Memory B cell (primary cell): ENCODE data around the gene CACNA2D3.

ENCODE experiments used
- ATAC-seq: fragments of 150-1000 bp; cut with Tn5 transposase; 2 replicates; pipeline ENCODE4 v1.10.0; 2021; ENCODE audit warnings: low read depth, mild to moderate bottlenecking, moderate library complexity
- DNase-seq, 2 donors: peaks; one replicate each; pipeline ENCODE4 v3.0.0; 2022; ENCODE audit warnings: low spot score in 2 of 2
- H3K27ac Mint-ChIP-seq: one replicate; pipeline ENCODE4 v1.8.0; 2022; ENCODE audit warnings: mild to moderate bottlenecking, moderate library complexity, mixed read lengths
- H3K27me3 Mint-ChIP-seq: one replicate; pipeline ENCODE4 v1.8.0; 2022; ENCODE audit warnings: mixed read lengths
- H3K36me3 Mint-ChIP-seq: one replicate; pipeline ENCODE4 v1.8.0; 2022; ENCODE audit warnings: mild to moderate bottlenecking, mixed read lengths
- H3K4me1 Mint-ChIP-seq: one replicate; pipeline ENCODE4 v1.8.0; 2022; ENCODE audit warnings: mixed read lengths
- H3K4me3 Mint-ChIP-seq: one replicate; pipeline ENCODE4 v1.8.0; 2022; ENCODE audit warnings: mild to moderate bottlenecking, moderate library complexity, mixed read lengths
- H3K9me3 Mint-ChIP-seq: one replicate; pipeline ENCODE4 v1.8.0; 2022; ENCODE audit warnings: mixed read lengths

The CACNA2D3 gene

DNA sequence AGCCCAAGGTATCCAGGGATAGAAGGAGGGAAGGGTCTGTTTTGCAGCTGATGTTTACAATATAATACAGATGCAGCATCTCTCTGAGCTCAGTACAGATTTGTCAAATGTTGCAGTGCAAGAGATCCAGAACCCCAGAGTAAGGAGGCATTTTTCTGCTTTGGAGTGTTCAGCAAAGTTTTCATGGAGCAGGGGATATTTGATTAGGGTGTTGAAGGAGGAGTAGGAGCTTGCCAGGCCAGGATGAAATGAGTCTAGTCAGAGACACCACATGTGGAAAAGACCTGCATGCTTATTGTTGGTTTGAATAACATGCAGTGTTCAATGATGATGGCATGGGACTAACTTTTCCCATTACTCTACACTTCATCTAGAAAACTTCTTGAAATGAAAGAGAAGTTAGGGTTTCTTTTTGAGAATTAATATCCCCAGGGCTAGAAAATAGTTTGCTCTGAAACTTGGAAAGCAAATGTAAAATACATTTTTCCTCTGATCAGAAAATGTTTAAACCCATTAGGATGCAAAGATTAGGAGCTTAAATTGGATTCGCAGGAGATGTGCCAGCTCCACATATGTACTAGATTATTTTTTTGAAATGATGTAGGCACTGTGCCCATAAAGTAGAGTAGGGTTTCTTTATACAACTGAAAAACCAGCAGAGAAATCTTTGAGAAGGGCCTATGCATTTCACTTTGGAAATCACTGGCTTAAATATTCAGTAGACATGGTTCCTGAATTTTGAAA is 243.8 kb downstream of the CACNA2D3 start:
- Mint-ChIP-seq H3K9me3 (peaks cover 2% of the 10 kb centered on the region), H3K36me3 (no peaks in the 10 kb centered on the region), H3K4me1 (no peaks in the 10 kb centered on the region), H3K27ac (no peak overlapping the region), H3K4me3 (no peak overlapping the region), H3K27me3 (no peaks in the 10 kb centered on the region)
- no peak for DNase-seq
- no peak for ATAC-seq

GRCh38 chr3:54366839-54367238 is 244.5 kb downstream of the CACNA2D3 start:
- Mint-ChIP-seq H3K27ac (no peak overlapping the region), H3K9me3 (peaks cover 2% of the 10 kb centered on the region), H3K4me3 (no peak overlapping the region), H3K27me3 (no peaks in the 10 kb centered on the region), H3K36me3 (no peaks in the 10 kb centered on the region), H3K4me1 (no peaks in the 10 kb centered on the region)
- ATAC-seq (no peak), DNase-seq (no peak)

GRCh38 chr3:54372232-54372631 is 249.9 kb downstream of the CACNA2D3 start:
- Mint-ChIP-seq H3K4me1 (no peaks in the 10 kb centered on the region), H3K27ac (no peak overlapping the region), H3K4me3 (no peak overlapping the region), H3K36me3 (no peaks in the 10 kb centered on the region), H3K9me3 (peaks cover 2% of the 10 kb centered on the region), H3K27me3 (peaks cover 10% of the 10 kb centered on the region)
- no peak for ATAC-seq
- no peak for DNase-seq

DNA sequence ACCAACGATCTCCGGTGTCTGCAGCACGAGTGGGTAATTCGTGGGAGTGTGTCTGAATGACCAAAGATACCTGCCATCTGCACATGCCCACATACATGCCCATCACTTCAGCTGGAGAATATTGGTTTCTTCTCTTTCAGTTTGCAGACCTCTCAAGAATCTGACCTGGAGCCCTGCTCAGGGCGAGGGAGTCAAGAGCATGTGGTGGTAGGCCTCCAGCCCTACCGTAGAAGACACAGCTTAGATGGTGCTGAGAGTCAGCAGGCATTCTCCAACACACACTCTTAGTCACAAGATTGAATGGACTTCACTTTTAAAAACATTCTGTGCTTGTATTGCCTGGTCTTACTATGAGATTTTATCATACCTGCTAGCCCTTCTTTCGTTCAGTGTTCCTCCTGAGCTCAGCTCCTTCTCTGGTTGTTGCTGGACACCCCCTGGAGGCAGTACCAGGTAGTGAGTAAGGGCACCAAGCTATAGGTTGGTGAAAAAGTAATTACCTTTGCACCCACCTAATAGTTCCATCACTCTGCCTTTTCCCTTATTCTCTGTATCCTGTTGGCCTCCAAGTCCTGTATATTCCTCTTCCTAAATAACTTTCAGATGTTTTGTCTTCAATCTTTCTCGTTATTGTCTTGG is 252.0 kb downstream of the CACNA2D3 start:
- H3K9me3 Mint-ChIP-seq: no peaks in the 10 kb centered on the region
- no peaks in the 10 kb centered on the region for H3K4me1 Mint-ChIP-seq
- no peaks in the 10 kb centered on the region for H3K36me3 Mint-ChIP-seq
- peaks cover 10% of the 10 kb centered on the region for H3K27me3 Mint-ChIP-seq
- H3K4me3 Mint-ChIP-seq: no peak overlapping the region
- ATAC-seq (no peak), DNase-seq (no peak)
- H3K27ac Mint-ChIP-seq: no peak overlapping the region

DNA sequence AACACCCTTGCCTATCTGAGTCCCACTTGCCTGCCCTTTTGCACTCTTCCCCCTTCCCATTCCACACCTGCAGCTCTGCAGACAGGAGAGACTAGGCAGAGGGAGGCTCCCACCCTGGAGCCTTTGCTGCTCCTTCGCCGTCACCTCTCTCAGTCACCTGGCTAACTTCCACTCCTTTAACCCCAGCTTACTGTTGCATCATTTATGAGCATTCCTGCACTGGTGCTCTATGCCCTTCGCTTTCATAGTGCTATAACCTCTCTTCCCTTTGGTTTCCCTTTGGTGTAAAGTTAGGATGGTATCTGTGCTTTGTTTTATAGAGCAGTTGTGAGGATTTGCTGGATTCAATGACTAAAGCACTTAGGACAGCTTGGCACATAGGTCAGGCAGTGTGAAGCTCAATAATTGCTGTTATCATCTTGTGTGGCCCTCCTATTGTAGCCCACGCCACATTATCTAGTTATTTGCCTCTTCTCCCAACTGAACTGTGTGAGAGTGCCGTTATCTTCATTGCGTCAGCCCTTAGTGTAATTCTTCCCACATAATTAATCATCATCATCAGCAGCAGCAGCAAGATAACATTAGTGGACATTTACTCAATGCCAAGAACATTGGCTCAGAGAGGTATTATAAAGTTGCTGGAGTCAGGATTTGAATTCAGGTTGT is 253.9 kb downstream of the CACNA2D3 start:
- ATAC-seq (no peak), DNase-seq (no peak)
- H3K4me3 Mint-ChIP-seq: no peak overlapping the region
- no peak overlapping the region for H3K27ac Mint-ChIP-seq
- H3K4me1 Mint-ChIP-seq: no peaks in the 10 kb centered on the region
- H3K27me3 Mint-ChIP-seq: peaks cover 10% of the 10 kb centered on the region
- H3K36me3 Mint-ChIP-seq: no peaks in the 10 kb centered on the region
- no peaks in the 10 kb centered on the region for H3K9me3 Mint-ChIP-seq

DNA sequence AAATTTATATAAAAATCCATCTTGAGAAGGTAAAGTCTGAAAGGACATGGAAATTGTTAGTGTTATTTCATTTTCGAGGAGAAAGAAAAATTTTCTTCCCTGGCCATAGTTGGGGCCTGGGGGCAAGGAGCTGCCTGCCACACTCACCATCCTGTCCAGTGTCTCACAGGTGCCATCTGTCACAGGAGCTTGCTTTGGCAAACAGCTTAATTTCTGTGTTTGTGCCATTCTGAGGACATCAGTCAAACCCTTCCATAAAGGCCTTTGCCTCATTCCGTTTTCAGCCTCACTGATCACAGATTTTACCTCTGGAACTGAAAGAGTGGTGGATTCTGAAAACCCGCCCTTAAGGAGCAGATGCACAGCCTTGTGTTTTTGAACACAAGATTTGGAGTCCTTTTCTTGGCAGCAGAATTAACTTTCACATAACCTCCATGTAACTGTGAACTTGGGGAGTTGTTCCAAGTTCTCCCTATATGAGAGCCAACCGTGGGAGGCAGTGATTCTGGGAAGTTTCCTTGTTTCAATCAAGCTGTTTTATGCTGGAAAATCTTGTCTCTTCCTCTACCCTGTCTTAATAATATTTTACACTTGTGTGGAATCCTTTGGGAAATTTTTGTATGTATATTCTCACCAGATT is 254.7 kb downstream of the CACNA2D3 start:
- no peaks in the 10 kb centered on the region for H3K36me3 Mint-ChIP-seq
- no peak overlapping the region for H3K4me3 Mint-ChIP-seq
- no peak overlapping the region for H3K27ac Mint-ChIP-seq
- no peaks in the 10 kb centered on the region for H3K9me3 Mint-ChIP-seq
- H3K4me1 Mint-ChIP-seq: no peaks in the 10 kb centered on the region
- no peak for ATAC-seq
- H3K27me3 Mint-ChIP-seq: peaks cover 10% of the 10 kb centered on the region
- no peak for DNase-seq

- H3K36me3 Mint-ChIP-seq: no peaks in the 10 kb centered on the region
- DNase-seq (no peak), ATAC-seq (no peak)
- H3K4me1 Mint-ChIP-seq: no peaks in the 10 kb centered on the region
- peaks cover 8% of the 10 kb centered on the region for H3K27me3 Mint-ChIP-seq
- H3K27ac Mint-ChIP-seq: no peak overlapping the region
- H3K4me3 Mint-ChIP-seq: no peak overlapping the region
- H3K9me3 Mint-ChIP-seq: no peaks in the 10 kb centered on the region
Measured at GRCh38 chr3:54378184-54378583, 255.8 kb downstream of the CACNA2D3 start.

DNA sequence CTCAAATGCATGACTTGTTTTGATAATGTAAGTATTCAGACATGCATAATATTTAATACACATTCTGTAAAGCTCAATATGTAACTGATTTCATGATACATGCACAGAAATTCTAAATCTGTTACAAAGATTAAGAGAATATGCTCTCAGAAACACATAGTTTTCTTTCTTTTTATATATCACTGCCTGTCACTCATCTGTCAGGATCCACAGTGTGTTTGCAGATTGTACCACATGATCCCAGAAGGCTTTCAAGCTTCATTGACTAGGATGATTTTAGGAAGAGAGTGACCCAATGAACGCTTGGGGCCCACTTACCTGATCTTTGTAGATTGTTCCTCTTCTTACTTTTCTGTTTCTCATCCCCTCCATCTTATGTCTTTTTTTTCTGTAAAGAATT is 261.9 kb downstream of the CACNA2D3 start:
- no peaks in the 10 kb centered on the region for H3K36me3 Mint-ChIP-seq
- no peak overlapping the region for H3K27ac Mint-ChIP-seq
- DNase-seq: no peak
- no peaks in the 10 kb centered on the region for H3K27me3 Mint-ChIP-seq
- peaks cover 2% of the 10 kb centered on the region for H3K9me3 Mint-ChIP-seq
- ATAC-seq: no peak
- no peak overlapping the region for H3K4me3 Mint-ChIP-seq
- no peaks in the 10 kb centered on the region for H3K4me1 Mint-ChIP-seq

- DNase-seq: no peak
- no peak overlapping the region for H3K27ac Mint-ChIP-seq
- peaks cover 2% of the 10 kb centered on the region for H3K27me3 Mint-ChIP-seq
- H3K36me3 Mint-ChIP-seq: no peaks in the 10 kb centered on the region
- H3K4me3 Mint-ChIP-seq: no peak overlapping the region
- H3K9me3 Mint-ChIP-seq: peaks cover 3% of the 10 kb centered on the region
- ATAC-seq: no peak
- no peaks in the 10 kb centered on the region for H3K4me1 Mint-ChIP-seq
Measured at GRCh38 chr3:54390582-54390981, 268.2 kb downstream of the CACNA2D3 start.

DNA sequence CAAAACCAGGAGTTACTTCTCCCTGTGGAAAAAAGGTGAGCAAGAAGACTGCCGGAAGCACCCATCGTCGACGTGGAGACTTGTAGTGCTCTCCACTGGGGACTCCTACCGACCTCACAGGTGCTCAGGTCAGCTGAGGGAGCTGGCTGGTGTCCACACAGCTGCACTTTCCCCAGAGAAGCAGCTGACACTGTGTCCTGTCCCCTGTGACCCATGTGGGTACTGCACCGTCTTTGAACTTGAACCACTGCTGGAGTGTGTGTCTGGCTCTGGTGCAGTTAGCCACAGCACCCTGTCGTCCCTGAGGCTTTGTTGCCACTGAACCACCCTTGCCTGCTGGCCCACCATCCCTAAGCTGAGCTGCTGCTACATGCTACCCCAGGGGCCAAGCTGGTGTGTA is 270.8 kb downstream of the CACNA2D3 start:
- ATAC-seq: no peak
- DNase-seq: no peak
- Mint-ChIP-seq H3K9me3 (peaks cover 2% of the 10 kb centered on the region), H3K27me3 (peaks cover 2% of the 10 kb centered on the region), H3K4me1 (no peaks in the 10 kb centered on the region), H3K36me3 (no peaks in the 10 kb centered on the region), H3K27ac (no peak overlapping the region), H3K4me3 (no peak overlapping the region)

DNA sequence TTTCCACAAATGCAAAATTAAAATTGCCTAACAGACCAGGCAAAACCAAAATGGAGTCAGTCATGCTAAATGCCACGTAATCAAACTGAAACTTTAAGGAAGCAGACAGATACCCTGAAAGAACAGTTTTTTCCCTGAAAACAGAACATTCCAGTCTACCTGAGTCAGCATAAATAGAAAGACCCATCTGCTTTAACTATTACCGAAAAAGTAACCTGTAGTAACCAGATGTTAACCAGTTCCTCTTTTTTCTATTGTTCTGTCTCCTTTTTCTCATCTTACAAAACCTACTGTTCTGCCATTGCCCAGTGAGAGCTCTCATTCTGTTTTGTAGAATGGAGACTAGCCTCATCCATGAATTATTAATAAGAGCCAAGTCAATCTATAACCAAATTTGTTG is 286.0 kb downstream of the CACNA2D3 start:
- peaks cover 1% of the 10 kb centered on the region for H3K27me3 Mint-ChIP-seq
- ATAC-seq (no peak), DNase-seq (no peak)
- no peaks in the 10 kb centered on the region for H3K36me3 Mint-ChIP-seq
- H3K9me3 Mint-ChIP-seq: peaks cover 7% of the 10 kb centered on the region
- no peak overlapping the region for H3K27ac Mint-ChIP-seq
- no peaks in the 10 kb centered on the region for H3K4me1 Mint-ChIP-seq
- no peak overlapping the region for H3K4me3 Mint-ChIP-seq

- Mint-ChIP-seq H3K4me3 (no peak overlapping the region), H3K27me3 (peaks cover 6% of the 10 kb centered on the region), H3K9me3 (no peaks in the 10 kb centered on the region), H3K27ac (no peak overlapping the region), H3K36me3 (no peaks in the 10 kb centered on the region), H3K4me1 (no peaks in the 10 kb centered on the region)
- DNase-seq (no peak), ATAC-seq (no peak)
Measured at GRCh38 chr3:54421943-54422342, 299.6 kb downstream of the CACNA2D3 start.

DNA sequence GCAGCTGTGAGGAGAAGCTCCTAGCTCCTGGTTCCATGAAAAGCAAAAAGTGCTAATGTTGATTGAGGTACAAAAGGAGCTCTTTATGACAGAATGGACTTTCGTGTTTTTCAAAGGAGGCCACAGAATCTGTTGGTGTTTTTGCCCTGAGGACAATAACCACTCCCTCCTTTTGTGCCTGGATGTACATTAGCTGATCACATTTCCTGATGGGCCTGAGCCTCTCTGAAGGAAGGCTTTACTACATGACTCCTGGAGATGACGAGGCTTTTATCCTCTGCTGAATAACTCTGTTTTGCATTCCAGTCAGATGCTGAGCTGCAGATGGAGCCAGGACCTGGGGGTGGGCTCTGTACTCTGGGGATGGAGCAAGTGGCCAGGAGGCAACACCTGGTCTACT is 301.9 kb downstream of the CACNA2D3 start:
- Mint-ChIP-seq H3K36me3 (no peaks in the 10 kb centered on the region), H3K27me3 (peaks cover 6% of the 10 kb centered on the region), H3K9me3 (no peaks in the 10 kb centered on the region), H3K4me1 (no peaks in the 10 kb centered on the region), H3K4me3 (no peak overlapping the region), H3K27ac (no peak overlapping the region)
- ATAC-seq (no peak), DNase-seq (no peak)

DNA sequence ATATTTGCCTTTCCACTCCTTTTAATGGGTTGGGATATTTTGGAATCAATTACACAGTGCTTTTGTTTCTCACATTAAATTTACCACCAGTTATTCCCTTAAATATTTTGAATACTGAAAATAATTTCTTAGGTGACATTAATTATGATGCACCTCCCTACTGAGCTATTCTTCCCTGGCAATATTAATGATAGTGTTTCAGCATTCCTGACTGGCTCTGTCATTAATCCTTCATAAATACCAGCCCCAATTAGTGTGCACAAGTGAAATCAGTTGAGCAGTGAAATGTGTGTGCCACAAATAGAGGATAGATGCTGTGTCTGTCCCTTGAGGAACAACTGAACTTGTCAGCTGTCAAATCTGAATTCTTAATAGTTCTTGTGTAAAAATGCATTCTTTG is 304.0 kb downstream of the CACNA2D3 start:
- Mint-ChIP-seq H3K36me3 (no peaks in the 10 kb centered on the region), H3K9me3 (no peaks in the 10 kb centered on the region), H3K4me3 (no peak overlapping the region), H3K4me1 (no peaks in the 10 kb centered on the region), H3K27ac (no peak overlapping the region), H3K27me3 (peaks cover 6% of the 10 kb centered on the region)
- DNase-seq (no peak), ATAC-seq (no peak)
